Loucy (cell line): ENCODE measurements around the gene AQP3.

Experiments used
- H2AFZ ChIP-seq: fragments of 200-600 bp; sonication (generic); 2 replicates; pipeline ENCODE4 v1.6.0; 2016; ENCODE audit warnings: antibody characterized with exemption, mild to moderate bottlenecking, low read length, moderate library complexity
- H3F3A ChIP-seq: fragments of 200-600 bp; 2 replicates; pipeline ENCODE4 v1.6.0; 2016; ENCODE audit warnings: antibody characterized with exemption, low read depth, mild to moderate bottlenecking
- H3K27me3 ChIP-seq: fragments of 200-600 bp; sonication (generic); 2 replicates; pipeline ENCODE4 v1.6.1; 2014; ENCODE audit warnings: low read length, mild to moderate bottlenecking; ENCODE audit not compliant: insufficient read depth, poor library complexity, severe bottlenecking
- H3K36me3 ChIP-seq: fragments of 200-600 bp; sonication (generic); 2 replicates; pipeline ENCODE4 v1.6.1; 2016; ENCODE audit warnings: low read length; ENCODE audit not compliant: insufficient read depth
- H3K4me1 ChIP-seq: fragments of 200-600 bp; sonication (generic); 2 replicates; pipeline ENCODE4 v1.5.1; 2014; ENCODE audit warnings: low read length, mild to moderate bottlenecking; ENCODE audit not compliant: insufficient read depth, poor library complexity, severe bottlenecking
- H3K4me2 ChIP-seq: fragments of 200-600 bp; sonication (generic); 2 replicates; pipeline ENCODE4 v1.6.0; 2014; ENCODE audit warnings: antibody characterized with exemption, low read length, low read depth, mild to moderate bottlenecking; ENCODE audit not compliant: poor library complexity, severe bottlenecking
- H3K4me3 ChIP-seq: fragments of 200-600 bp; sonication (generic); 2 replicates; pipeline ENCODE4 v1.5.1; 2014; ENCODE audit warnings: low read length, mild to moderate bottlenecking, mixed read lengths; ENCODE audit not compliant: poor library complexity, severe bottlenecking
- H3K79me2 ChIP-seq: fragments of 200-600 bp; sonication (generic); 2 replicates; pipeline ENCODE4 v1.6.1; 2014; ENCODE audit warnings: low read length; ENCODE audit not compliant: insufficient read depth
- H3K9ac ChIP-seq: fragments of 200-600 bp; sonication (generic); 2 replicates; pipeline ENCODE4 v1.6.0; 2014; ENCODE audit warnings: mild to moderate bottlenecking, low read depth, low read length, moderate library complexity; ENCODE audit not compliant: poor library complexity, severe bottlenecking
- H3K9me2 ChIP-seq: fragments of 200-600 bp; sonication (generic); replicated peaks from 2 replicates; pipeline ENCODE4 v1.6.1; 2016; ENCODE audit warnings: low read depth, low read length, mixed read lengths
- H3K9me3 ChIP-seq: fragments of 200-600 bp; sonication (generic); 2 replicates; pipeline ENCODE4 v1.6.1; 2014; ENCODE audit warnings: mild to moderate bottlenecking, antibody characterized with exemption, low read length, low read depth; ENCODE audit not compliant: insufficient read depth
- H4K20me1 ChIP-seq: fragments of 200-600 bp; sonication (generic); 2 replicates; pipeline ENCODE4 v1.6.0; 2014; ENCODE audit warnings: antibody characterized with exemption, low read length, mild to moderate bottlenecking; ENCODE audit not compliant: insufficient read depth, poor library complexity, severe bottlenecking
- EZH2phosphoT487 ChIP-seq: fragments of 200-600 bp; IDR thresholded peaks from 2 replicates; pipeline ENCODE4 v1.6.1; 2018; ENCODE audit warnings: antibody characterized with exemption, mild to moderate bottlenecking, moderate library complexity, borderline replicate concordance
- TF ChIP-seq, protein P1 (sequence below): fragments of 200-600 bp; sonication (generic); conservative IDR thresholded peaks from 2 replicates; pipeline ENCODE4 v1.5.1; 2014; ENCODE audit warnings: mild to moderate bottlenecking, antibody characterized with exemption, low read length

The AQP3 gene

DNA sequence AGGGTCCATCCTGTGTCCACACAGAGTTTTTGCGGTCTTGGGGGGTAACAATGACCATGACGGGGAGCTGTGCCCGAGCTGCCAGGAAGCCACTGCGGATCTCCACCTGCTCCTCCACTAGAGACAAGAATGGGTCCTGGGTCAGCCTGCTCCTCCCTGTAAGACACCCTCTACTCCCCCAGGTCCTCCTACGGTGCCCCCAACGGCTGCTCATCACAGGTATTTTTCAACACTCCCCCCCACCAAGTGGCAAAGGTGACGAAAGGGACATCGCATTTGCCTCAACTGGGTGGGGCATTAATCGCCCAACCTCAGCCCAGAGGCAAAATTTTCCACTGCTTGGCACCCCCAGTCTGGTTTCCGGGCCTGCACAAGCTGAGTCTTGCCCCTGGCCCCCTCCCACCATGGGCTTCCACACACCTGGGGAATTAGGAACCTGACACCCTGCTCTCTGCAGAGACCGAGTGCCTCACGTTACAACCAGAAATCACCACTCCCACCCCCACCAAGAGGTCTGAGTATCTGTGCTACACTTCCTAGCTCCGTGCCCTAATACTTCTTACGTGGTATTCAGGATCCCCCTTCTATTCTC, 16.7 kb upstream of the AQP3 start:
- H3K27me3 ChIP-seq: no peaks in the 10 kb centered on the region
- no peaks in the 10 kb centered on the region for H3F3A ChIP-seq
- no peak overlapping the region for H2AFZ ChIP-seq
- no peaks in the 10 kb centered on the region for H3K9me3 ChIP-seq
- TF ChIP-seq, protein P1, sequence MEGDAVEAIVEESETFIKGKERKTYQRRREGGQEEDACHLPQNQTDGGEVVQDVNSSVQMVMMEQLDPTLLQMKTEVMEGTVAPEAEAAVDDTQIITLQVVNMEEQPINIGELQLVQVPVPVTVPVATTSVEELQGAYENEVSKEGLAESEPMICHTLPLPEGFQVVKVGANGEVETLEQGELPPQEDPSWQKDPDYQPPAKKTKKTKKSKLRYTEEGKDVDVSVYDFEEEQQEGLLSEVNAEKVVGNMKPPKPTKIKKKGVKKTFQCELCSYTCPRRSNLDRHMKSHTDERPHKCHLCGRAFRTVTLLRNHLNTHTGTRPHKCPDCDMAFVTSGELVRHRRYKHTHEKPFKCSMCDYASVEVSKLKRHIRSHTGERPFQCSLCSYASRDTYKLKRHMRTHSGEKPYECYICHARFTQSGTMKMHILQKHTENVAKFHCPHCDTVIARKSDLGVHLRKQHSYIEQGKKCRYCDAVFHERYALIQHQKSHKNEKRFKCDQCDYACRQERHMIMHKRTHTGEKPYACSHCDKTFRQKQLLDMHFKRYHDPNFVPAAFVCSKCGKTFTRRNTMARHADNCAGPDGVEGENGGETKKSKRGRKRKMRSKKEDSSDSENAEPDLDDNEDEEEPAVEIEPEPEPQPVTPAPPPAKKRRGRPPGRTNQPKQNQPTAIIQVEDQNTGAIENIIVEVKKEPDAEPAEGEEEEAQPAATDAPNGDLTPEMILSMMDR: no peak
- no peak for TF ChIP-seq EZH2phosphoT487
- no peaks in the 10 kb centered on the region for H4K20me1 ChIP-seq
- no peak overlapping the region for H3K4me3 ChIP-seq
- no peaks in the 10 kb centered on the region for H3K9me2 ChIP-seq
- H3K4me2 ChIP-seq: no peak overlapping the region
- no peaks in the 10 kb centered on the region for H3K4me1 ChIP-seq
- H3K36me3 ChIP-seq: peaks cover 77% of the 10 kb centered on the region; the same call in 1 of the 2 replicates
- H3K79me2 ChIP-seq: no peaks in the 10 kb centered on the region
- no peak overlapping the region for H3K9ac ChIP-seq

DNA sequence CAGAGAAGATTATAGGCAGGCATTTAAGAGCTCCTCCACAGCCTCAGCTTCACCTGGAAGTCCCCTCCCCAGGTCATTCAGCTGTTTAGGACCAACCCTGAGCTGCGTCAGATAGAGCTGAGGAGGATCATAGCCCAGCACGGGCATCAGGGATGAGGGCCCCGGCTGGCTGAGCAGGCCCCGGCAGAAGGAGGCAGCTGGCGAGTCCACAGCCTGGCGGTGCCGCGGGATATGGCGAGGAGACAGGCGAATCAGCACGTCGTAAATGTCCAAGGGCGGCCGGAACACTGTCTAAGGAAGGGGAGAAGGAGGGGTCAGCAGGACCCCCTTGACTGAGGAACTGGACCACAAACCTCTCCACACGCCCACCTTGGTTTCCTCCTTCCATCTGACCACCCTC, 15.8 kb upstream of the AQP3 start:
- Histone ChIP-seq H3K9ac (no peak overlapping the region), H4K20me1 (no peaks in the 10 kb centered on the region), H3K79me2 (no peaks in the 10 kb centered on the region), H3K36me3 (peaks cover 67% of the 10 kb centered on the region; the same call in 1 of the 2 replicates), H3K4me2 (no peak overlapping the region), H3K4me3 (no peak overlapping the region), H3K9me2 (no peaks in the 10 kb centered on the region), H3K9me3 (no peaks in the 10 kb centered on the region), H3K27me3 (no peaks in the 10 kb centered on the region), H2AFZ (no peak overlapping the region), H3K4me1 (no peaks in the 10 kb centered on the region), H3F3A (no peaks in the 10 kb centered on the region)
- TF ChIP-seq, protein P1: no peak
- TF ChIP-seq EZH2phosphoT487: no peak

DNA sequence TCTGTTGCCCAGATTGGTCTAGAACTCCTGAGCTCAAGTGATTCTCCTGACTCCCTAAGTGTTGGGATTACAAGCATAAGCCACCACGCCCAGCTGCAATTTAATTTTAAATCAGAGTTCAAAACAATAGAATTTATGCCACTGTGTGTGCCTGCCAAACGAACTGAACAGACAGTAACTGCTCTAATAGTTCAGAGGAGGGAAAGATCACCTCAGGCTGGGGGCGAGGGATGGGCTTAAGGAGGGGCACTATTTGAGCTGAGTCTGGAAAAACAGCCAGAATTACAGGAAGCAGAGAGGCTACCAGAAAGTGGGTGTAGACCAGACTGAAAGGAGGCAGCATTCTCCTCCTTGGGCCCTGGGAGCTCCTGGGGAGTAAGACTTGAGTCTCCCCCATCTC, 14.1 kb upstream of the AQP3 start:
- Histone ChIP-seq H3K9ac (no peak overlapping the region), H3K4me1 (no peaks in the 10 kb centered on the region), H3F3A (no peaks in the 10 kb centered on the region), H3K4me3 (no peak overlapping the region), H3K79me2 (no peaks in the 10 kb centered on the region), H3K4me2 (no peak overlapping the region), H3K9me3 (no peaks in the 10 kb centered on the region), H4K20me1 (no peaks in the 10 kb centered on the region), H3K9me2 (no peaks in the 10 kb centered on the region), H2AFZ (no peak overlapping the region), H3K27me3 (no peaks in the 10 kb centered on the region), H3K36me3 (peaks cover 52% of the 10 kb centered on the region; the same call in 1 of the 2 replicates)
- TF ChIP-seq EZH2phosphoT487: no peak
- TF ChIP-seq, protein P1: no peak
